H9 (cell line): ENCODE data around the gene GNAO1. TPM values are rescaled to one million over a fixed set of nuclear protein-coding genes. Genes with fewer than 3 reads are reported as not detected.

ENCODE experiments used
- DNase-seq: peaks from one replicate; pipeline ENCODE4 v3.0.0-alpha.2; 2017
- H2AFZ ChIP-seq: one replicate; pipeline ENCODE4 v1.6.1; 2013; ENCODE audit warnings: mild to moderate bottlenecking, low read length, control low read depth, moderate library complexity
- H2AK5ac ChIP-seq: 2 replicates; pipeline ENCODE4 v1.6.1; 2013; ENCODE audit warnings: low read length, control low read depth, mixed read lengths; ENCODE audit not compliant: insufficient read length
- H2BK120ac ChIP-seq: one replicate; pipeline ENCODE4 v1.6.1; 2013; ENCODE audit warnings: low read depth, mild to moderate bottlenecking, low read length, control low read depth, inconsistent platforms; ENCODE audit not compliant: poor library complexity, severe bottlenecking
- H2BK12ac ChIP-seq: 2 replicates; pipeline ENCODE4 v1.6.1; 2013; ENCODE audit warnings: low read length, control low read depth, mixed read lengths, low read depth; ENCODE audit not compliant: insufficient read length
- H2BK15ac ChIP-seq: 2 replicates; pipeline ENCODE4 v1.6.1; 2013; ENCODE audit warnings: low read depth, low read length, control low read depth
- H2BK20ac ChIP-seq: one replicate; pipeline ENCODE4 v1.6.1; 2013; ENCODE audit warnings: low read depth, mild to moderate bottlenecking, low read length, control low read depth, inconsistent platforms; ENCODE audit not compliant: poor library complexity, severe bottlenecking
- H2BK5ac ChIP-seq: 2 replicates; pipeline ENCODE4 v1.6.1; 2013; ENCODE audit warnings: low read length, control low read depth, mixed read lengths; ENCODE audit not compliant: insufficient read length
- H3K14ac ChIP-seq: 2 replicates; pipeline ENCODE4 v1.6.1; 2013; ENCODE audit warnings: low read length, control low read depth; ENCODE audit not compliant: insufficient read depth
- H3K18ac ChIP-seq: 2 replicates; pipeline ENCODE4 v1.6.1; 2013; ENCODE audit warnings: low read depth, mild to moderate bottlenecking, mixed read lengths, low read length, control low read depth; ENCODE audit not compliant: insufficient read length
- H3K23ac ChIP-seq: 2 replicates; pipeline ENCODE4 v1.6.1; 2013; ENCODE audit warnings: low read length, control low read depth, mixed read lengths, low read depth; ENCODE audit not compliant: insufficient read length
- H3K23me2 ChIP-seq: 2 replicates; pipeline ENCODE4 v1.6.1; 2013; ENCODE audit warnings: low read depth, mild to moderate bottlenecking, mixed read lengths, low read length, control low read depth; ENCODE audit not compliant: insufficient read length, poor library complexity, severe bottlenecking
- H3K27ac ChIP-seq: 2 replicates; pipeline ENCODE4 v1.5.1; 2013; ENCODE audit warnings: low read length, control low read depth, mixed read lengths, low read depth; ENCODE audit not compliant: insufficient read length
- H3K27me3 ChIP-seq: 2 replicates; pipeline ENCODE4 v1.6.1; 2013; ENCODE audit warnings: low read length, control low read depth, inconsistent platforms; ENCODE audit not compliant: insufficient read depth
- H3K4ac ChIP-seq: 2 replicates; pipeline ENCODE4 v1.6.1; 2013; ENCODE audit warnings: low read depth, mild to moderate bottlenecking, control low read depth, inconsistent platforms, low read length, moderate library complexity
- H3K4me1 ChIP-seq: 2 replicates; pipeline ENCODE4 v1.6.1; 2013; ENCODE audit warnings: low read length, control low read depth, inconsistent platforms; ENCODE audit not compliant: insufficient read depth
- H3K4me2 ChIP-seq: 2 replicates; pipeline ENCODE4 v1.6.1; 2013; ENCODE audit warnings: low read length, control low read depth, mixed read lengths; ENCODE audit not compliant: insufficient read length, insufficient read depth
- H3K56ac ChIP-seq: 2 replicates; pipeline ENCODE4 v1.6.1; 2013; ENCODE audit warnings: low read depth, mild to moderate bottlenecking, mixed read lengths, low read length, control low read depth; ENCODE audit not compliant: insufficient read length
- H3K79me1 ChIP-seq: 2 replicates; pipeline ENCODE4 v1.6.1; 2013; ENCODE audit warnings: low read depth, mild to moderate bottlenecking, moderate library complexity, low read length, control low read depth, inconsistent platforms; ENCODE audit not compliant: insufficient read depth, poor library complexity, severe bottlenecking
- H3K79me2 ChIP-seq: 2 replicates; pipeline ENCODE4 v1.6.1; 2013; ENCODE audit warnings: low read length, control low read depth, inconsistent platforms; ENCODE audit not compliant: insufficient read depth
- H3K9ac ChIP-seq: 2 replicates; pipeline ENCODE4 v1.6.1; 2013; ENCODE audit warnings: low read length, control low read depth, mixed read lengths; ENCODE audit not compliant: insufficient read length; ENCODE audit errors: extremely low read depth
- H3K9me3 ChIP-seq: one replicate; pipeline ENCODE4 v1.6.1; 2013; ENCODE audit warnings: low read depth, low read length, inconsistent platforms; ENCODE audit not compliant: control insufficient read depth
- H3T11ph ChIP-seq: one replicate; pipeline ENCODE4 v1.6.1; 2013; ENCODE audit warnings: mild to moderate bottlenecking, low read length, control low read depth, inconsistent platforms
- H4K20me1 ChIP-seq: one replicate; pipeline ENCODE4 v1.6.1; 2013; ENCODE audit not compliant: control insufficient read depth, insufficient read length, insufficient read depth
- H4K5ac ChIP-seq: 2 replicates; pipeline ENCODE4 v1.6.1; 2013; ENCODE audit warnings: low read depth, mild to moderate bottlenecking, mixed read lengths, low read length, control low read depth; ENCODE audit not compliant: insufficient read length
- H4K8ac ChIP-seq: replicated peaks from 2 replicates; pipeline ENCODE4 v1.6.1; 2013; ENCODE audit warnings: low read length, control low read depth, mixed read lengths, low read depth; ENCODE audit not compliant: insufficient read length
- H4K91ac ChIP-seq: 2 replicates; pipeline ENCODE4 v1.6.1; 2013; ENCODE audit warnings: low read depth, mild to moderate bottlenecking, moderate library complexity, mixed read lengths, low read length, control low read depth; ENCODE audit not compliant: insufficient read length
- H3K27ac Mint-ChIP-seq, 3 experiments: 2 replicates in 2 of 3; 3 replicates in 1 of 3; pipeline ENCODE4 v1.8.0; 2020 to 2021; ENCODE audit warnings: mixed read lengths in 3 of 3, mild to moderate bottlenecking in 1 of 3, moderate library complexity in 1 of 3
- H3K27me3 Mint-ChIP-seq: 2 replicates; pipeline ENCODE4 v1.8.0; 2021; ENCODE audit warnings: low read depth, mild to moderate bottlenecking, moderate library complexity, mixed read lengths
- H3K36me3 Mint-ChIP-seq, 3 experiments: 2 replicates in 2 of 3; 3 replicates in 1 of 3; pipeline ENCODE4 v1.8.0; 2020 to 2021; ENCODE audit warnings: low read depth in 3 of 3, mixed read lengths in 3 of 3; ENCODE audit not compliant: insufficient read depth in 1 of 3
- H3K4me1 Mint-ChIP-seq, 2 experiments: 2 replicates each; pipeline ENCODE4 v1.8.0; 2020; ENCODE audit warnings: mixed read lengths in 2 of 2
- H3K4me3 Mint-ChIP-seq, 2 experiments: 2 replicates in 1 of 2; 3 replicates in 1 of 2; pipeline ENCODE4 v1.8.0; 2020 to 2021; ENCODE audit warnings: mild to moderate bottlenecking in 2 of 2, mixed read lengths in 2 of 2, moderate library complexity in 1 of 2
- H3K9me3 Mint-ChIP-seq, 2 experiments: 2 replicates in 1 of 2; 3 replicates in 1 of 2; pipeline ENCODE4 v1.8.0; 2020; ENCODE audit warnings: mild to moderate bottlenecking in 2 of 2, mixed read lengths in 2 of 2, moderate library complexity in 1 of 2
- CTCF ChIP-seq: fragments of 200-600 bp; sonication (generic); conservative IDR thresholded peaks from 3 replicates; pipeline ENCODE4 v1.8.0; 2021; ENCODE audit warnings: antibody characterized with exemption, mild to moderate bottlenecking
- WGBS: extraction: QIAGEN DNeasy Blood & Tissue Kit; methylation state at CpG from one replicate; pipeline ENCODE4 v1.1.7; 2013; ENCODE audit warnings: missing lambda C conversion rate, low lambda C conversion rate, mixed read lengths; ENCODE audit not compliant: insufficient read length; ENCODE audit errors: extremely low coverage; 5-methylcytosine and 5-hydroxymethylcytosine counted together
- total RNA-seq: library from RNA; stranded (reverse); gene quantifications from 2 replicates; pipeline ENCODE4 v1.2.1, GENCODE V29; 2021

The GNAO1 gene
- total RNA-seq, 1 experiment from 2014 or later, result 16.9 TPM

- Histone ChIP-seq H4K91ac (no peak overlapping the region), H2BK120ac (no peak overlapping the region), H3K23me2 (no peaks in the 10 kb centered on the region), H2BK20ac (no peak overlapping the region), H2AFZ (no peak overlapping the region), H3K23ac (no peak overlapping the region), H3K4me1 (no peaks in the 10 kb centered on the region), H3K56ac (no peak overlapping the region), H3K27me3 (no peaks in the 10 kb centered on the region), H4K5ac (no peak overlapping the region), H3K18ac (no peak overlapping the region), H2AK5ac (no peak overlapping the region), H4K8ac (no peak overlapping the region), H3K14ac (peak overlapping the region; percentile 25; the same call in 1 of the 2 replicates), H2BK5ac (no peak overlapping the region), H3T11ph (no peak overlapping the region), H3K27ac (no peak overlapping the region), H4K20me1 (no peaks in the 10 kb centered on the region), H3K4ac (no peak overlapping the region), H2BK15ac (no peak overlapping the region), H3K9me3 (no peaks in the 10 kb centered on the region), H2BK12ac (no peak overlapping the region), H3K9ac (no peak overlapping the region), H3K79me1 (no peaks in the 10 kb centered on the region), H3K79me2 (no peaks in the 10 kb centered on the region), H3K4me2 (no peak overlapping the region)
- peak; percentile 58 for DNase-seq
- no peaks in the 10 kb centered on the region for H3K9me3 Mint-ChIP-seq
- H3K27me3 Mint-ChIP-seq, result no peaks in the 10 kb centered on the region
- peaks cover 3 to 9% of the 10 kb centered on the region in 2 experiments for H3K4me1 Mint-ChIP-seq
- peaks cover 0 to 4% (median 1%) of the 10 kb centered on the region in 3 experiments; a peak in 3 of 7 replicates for H3K36me3 Mint-ChIP-seq
- no CpG with 5 or more reads among the region's 13 CpGs for WGBS
- peak overlapping the region in 1 of 3 experiments; percentile 30; a peak in 1 of 7 replicates for H3K27ac Mint-ChIP-seq
- H3K4me3 Mint-ChIP-seq, result no peak overlapping the region
- TF ChIP-seq CTCF, result no peak
These were observed 54.9 kb downstream of the GNAO1 start for GRCh38 chr16:56246051-56246817.
